Liver (tissue), 3 donors: ENCODE measurements around the gene TOR4A.

Source experiments
- CTCF ChIP-seq: fragments of 150-350 bp; IDR thresholded peaks from 2 replicates; pipeline ENCODE4 v1.5.1; 2017; ENCODE audit warnings: improper control_type of control experiment, low read depth, low read length; ENCODE audit not compliant: missing input control
- RAD21 ChIP-seq, 2 donors: IDR thresholded peaks; 2 replicates each; pipeline ENCODE4 v1.6.1; 2016; ENCODE audit warnings: antibody characterized with exemption in 2 of 2, mild to moderate bottlenecking in 2 of 2
- SP1 ChIP-seq: IDR thresholded peaks from 2 replicates; pipeline ENCODE4 v1.6.1; 2018; ENCODE audit warnings: antibody characterized with exemption, mild to moderate bottlenecking
- TF ChIP-seq, protein P1 (sequence below): IDR thresholded peaks from 2 replicates; pipeline ENCODE4 v1.6.1; 2016; ENCODE audit warnings: antibody characterized with exemption, mild to moderate bottlenecking
- donor health status: healthy.
- donor health status: healthy.

GRCh38 chr9:137312852-137313325 is 35.4 kb downstream of the TOR4A start:
- no peak for TF ChIP-seq CTCF
- no peak for TF ChIP-seq RAD21 (IDR thresholded peaks at IDR 0.05)
- TF ChIP-seq, protein P1, sequence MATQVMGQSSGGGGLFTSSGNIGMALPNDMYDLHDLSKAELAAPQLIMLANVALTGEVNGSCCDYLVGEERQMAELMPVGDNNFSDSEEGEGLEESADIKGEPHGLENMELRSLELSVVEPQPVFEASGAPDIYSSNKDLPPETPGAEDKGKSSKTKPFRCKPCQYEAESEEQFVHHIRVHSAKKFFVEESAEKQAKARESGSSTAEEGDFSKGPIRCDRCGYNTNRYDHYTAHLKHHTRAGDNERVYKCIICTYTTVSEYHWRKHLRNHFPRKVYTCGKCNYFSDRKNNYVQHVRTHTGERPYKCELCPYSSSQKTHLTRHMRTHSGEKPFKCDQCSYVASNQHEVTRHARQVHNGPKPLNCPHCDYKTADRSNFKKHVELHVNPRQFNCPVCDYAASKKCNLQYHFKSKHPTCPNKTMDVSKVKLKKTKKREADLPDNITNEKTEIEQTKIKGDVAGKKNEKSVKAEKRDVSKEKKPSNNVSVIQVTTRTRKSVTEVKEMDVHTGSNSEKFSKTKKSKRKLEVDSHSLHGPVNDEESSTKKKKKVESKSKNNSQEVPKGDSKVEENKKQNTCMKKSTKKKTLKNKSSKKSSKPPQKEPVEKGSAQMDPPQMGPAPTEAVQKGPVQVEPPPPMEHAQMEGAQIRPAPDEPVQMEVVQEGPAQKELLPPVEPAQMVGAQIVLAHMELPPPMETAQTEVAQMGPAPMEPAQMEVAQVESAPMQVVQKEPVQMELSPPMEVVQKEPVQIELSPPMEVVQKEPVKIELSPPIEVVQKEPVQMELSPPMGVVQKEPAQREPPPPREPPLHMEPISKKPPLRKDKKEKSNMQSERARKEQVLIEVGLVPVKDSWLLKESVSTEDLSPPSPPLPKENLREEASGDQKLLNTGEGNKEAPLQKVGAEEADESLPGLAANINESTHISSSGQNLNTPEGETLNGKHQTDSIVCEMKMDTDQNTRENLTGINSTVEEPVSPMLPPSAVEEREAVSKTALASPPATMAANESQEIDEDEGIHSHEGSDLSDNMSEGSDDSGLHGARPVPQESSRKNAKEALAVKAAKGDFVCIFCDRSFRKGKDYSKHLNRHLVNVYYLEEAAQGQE = no peak
- no peak for TF ChIP-seq SP1
